Fibroblast of lung (primary cell): ENCODE measurements around the gene TCF23.

Experiments used
- CTCF ChIP-seq, 2 donors: IDR thresholded peaks in 1 of 2; conservative IDR thresholded peaks in 1 of 2; 1 replicate in 1 of 2; 2 replicates in 1 of 2; pipeline ENCODE4 v1.5.1; 2011 to 2012; ENCODE audit warnings: low read length in 2 of 2, control low read depth in 1 of 2, inconsistent platforms in 1 of 2, low read depth in 1 of 2, mild to moderate bottlenecking in 1 of 2
- EZH2 ChIP-seq: IDR thresholded peaks from 2 replicates; pipeline ENCODE4 v1.5.1; 2012; ENCODE audit warnings: low read length, control low read depth, mild to moderate bottlenecking; ENCODE audit errors: missing control alignments

DNA sequence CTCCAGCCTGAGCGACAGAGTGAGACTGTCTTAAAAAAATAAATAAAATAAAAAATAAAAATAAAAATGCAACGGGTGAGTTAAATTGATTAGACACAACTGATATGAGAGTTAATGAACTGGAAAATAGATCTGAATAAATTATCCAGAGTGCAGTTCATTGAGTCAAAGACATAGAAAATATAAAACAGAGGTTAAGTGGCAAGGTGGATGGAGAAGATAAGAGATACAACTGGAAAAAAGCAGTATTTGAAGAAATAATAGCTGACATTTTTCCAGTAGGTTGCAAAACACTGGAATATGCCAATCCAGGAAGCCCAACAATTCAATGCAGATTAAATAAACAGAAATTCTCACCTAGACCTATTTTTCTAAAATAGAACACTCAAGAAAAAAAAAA is 40.6 kb upstream of the TCF23 start:
- TF ChIP-seq EZH2: no peak
- TF ChIP-seq CTCF (conservative IDR thresholded peaks at IDR 0.05 in 1 of 2, IDR thresholded peaks at IDR 0.05 in 1 of 2; ENCODE audit: low read depth in 1 of 2, low read length in 2 of 2): no peak
